GM23338 (cell line): ENCODE results near the gene MC4R. TPM values are rescaled to one million over a fixed set of nuclear protein-coding genes. Genes with fewer than 3 reads are reported as not detected.

Experiments used
- ATAC-seq: fragments of 200-7000 bp; cut with Tn5 transposase; 3 replicates; pipeline ENCODE4 v1.9.1; 2020
- DNase-seq: peaks from one replicate; pipeline ENCODE4 v3.0.0-alpha.2; 2015; ENCODE audit warnings: low spot score
- H2AFZ ChIP-seq: fragments of 200-600 bp; sonication (generic); 2 replicates; pipeline ENCODE4 v1.8.0; 2016; ENCODE audit warnings: antibody characterized with exemption, mild to moderate bottlenecking, moderate library complexity
- H3F3A ChIP-seq: fragments of 200-600 bp; sonication (generic); replicated peaks from 2 replicates; pipeline ENCODE4 v1.8.0; 2017; ENCODE audit warnings: antibody characterized with exemption, mixed run types, low read depth
- H3K27ac ChIP-seq: fragments of 200-600 bp; sonication (generic); 2 replicates; pipeline ENCODE4 v1.6.1; 2016; ENCODE audit warnings: low read depth
- H3K27me3 ChIP-seq: fragments of 200-600 bp; sonication (generic); 2 replicates; pipeline ENCODE4 v1.8.0; 2016; ENCODE audit warnings: mild to moderate bottlenecking, mixed run types, moderate library complexity; ENCODE audit not compliant: insufficient read depth
- H3K36me3 ChIP-seq: fragments of 200-600 bp; sonication (generic); 2 replicates; pipeline ENCODE4 v1.8.0; 2016; ENCODE audit warnings: mild to moderate bottlenecking; ENCODE audit not compliant: insufficient read depth
- H3K4me1 ChIP-seq: fragments of 200-600 bp; sonication (generic); 2 replicates; pipeline ENCODE4 v1.8.0; 2016; ENCODE audit warnings: mild to moderate bottlenecking, moderate library complexity; ENCODE audit not compliant: insufficient read depth
- H3K4me2 ChIP-seq: fragments of 200-600 bp; sonication (generic); 2 replicates; pipeline ENCODE4 v1.7.1; 2017; ENCODE audit warnings: mixed run types
- H3K4me3 ChIP-seq: fragments of 200-600 bp; sonication (generic); 2 replicates; pipeline ENCODE4 v1.6.1; 2016; ENCODE audit warnings: mixed run types
- H3K79me2 ChIP-seq: fragments of 200-600 bp; sonication (generic); replicated peaks from 2 replicates; pipeline ENCODE4 v1.8.0; 2017; ENCODE audit warnings: mild to moderate bottlenecking; ENCODE audit not compliant: insufficient read depth
- H3K9me2 ChIP-seq: fragments of 200-600 bp; sonication (generic); 2 replicates; pipeline ENCODE4 v1.8.0; 2017; ENCODE audit not compliant: insufficient read depth
- H4K20me1 ChIP-seq: fragments of 200-600 bp; sonication (generic); replicated peaks from 2 replicates; pipeline ENCODE4 v1.8.0; 2017; ENCODE audit warnings: mild to moderate bottlenecking; ENCODE audit not compliant: insufficient read depth
- H3K27ac Mint-ChIP-seq: 2 replicates; pipeline ENCODE4 v1.8.0; 2020; ENCODE audit warnings: inconsistent platforms, mild to moderate bottlenecking, moderate library complexity, mixed read lengths
- H3K27me3 Mint-ChIP-seq: 3 replicates; pipeline ENCODE4 v1.8.0; 2022; ENCODE audit warnings: low read depth, mild to moderate bottlenecking, moderate library complexity, mixed read lengths, inconsistent platforms; ENCODE audit not compliant: insufficient read depth, poor library complexity
- H3K36me3 Mint-ChIP-seq: 3 replicates; pipeline ENCODE4 v1.8.0; 2021; ENCODE audit warnings: low read depth, mild to moderate bottlenecking, inconsistent platforms, moderate library complexity, mixed read lengths
- H3K4me1 Mint-ChIP-seq: 3 replicates; pipeline ENCODE4 v1.8.0; 2020; ENCODE audit warnings: mild to moderate bottlenecking, inconsistent platforms, mixed read lengths
- H3K4me3 Mint-ChIP-seq: 3 replicates; pipeline ENCODE4 v1.8.0; 2021; ENCODE audit warnings: moderate library complexity, mild to moderate bottlenecking, inconsistent platforms, mixed read lengths
- H3K9me3 Mint-ChIP-seq: 3 replicates; pipeline ENCODE4 v1.8.0; 2020; ENCODE audit warnings: moderate library complexity, mild to moderate bottlenecking, inconsistent platforms, mixed read lengths
- CREB1 ChIP-seq: fragments of 250-450 bp; sonication (Bioruptor Pico); IDR thresholded peaks from 2 replicates; pipeline ENCODE4 v1.5.0; 2020; ENCODE audit warnings: low read depth, mild to moderate bottlenecking, moderate library complexity
- CTCF ChIP-seq, 2 experiments: fragments of 200-600 bp in 1 of 2; sonication (generic) in 1 of 2; conservative IDR thresholded peaks; 2 replicates each; pipeline versions ENCODE4 v1.5.1 to v1.6.1; 2016 to 2017; ENCODE audit warnings: antibody characterized with exemption in 2 of 2, low read depth in 2 of 2, mild to moderate bottlenecking in 2 of 2, moderate library complexity in 1 of 2
- ETS1 ChIP-seq: IDR thresholded peaks from 2 replicates; pipeline ENCODE4 v1.6.1; 2016; ENCODE audit warnings: antibody characterized with exemption
- EZH2 ChIP-seq: fragments of 200-600 bp; sonication (generic); IDR thresholded peaks from one replicate; pipeline ENCODE4 v1.8.0; 2017; ENCODE audit warnings: antibody characterized with exemption, mild to moderate bottlenecking, low read depth; ENCODE audit not compliant: unreplicated experiment
- EZH2phosphoT487 ChIP-seq: fragments of 200-600 bp; sonication (generic); IDR thresholded peaks from one replicate; pipeline ENCODE4 v1.8.1; 2018; ENCODE audit warnings: antibody characterized with exemption; ENCODE audit not compliant: unreplicated experiment
- JUNB ChIP-seq: IDR thresholded peaks from one replicate; pipeline ENCODE4 v1.6.1; 2016; ENCODE audit warnings: antibody characterized with exemption; ENCODE audit not compliant: unreplicated experiment
- NANOG ChIP-seq: IDR thresholded peaks from 2 replicates; pipeline ENCODE4 v1.6.1; 2016; ENCODE audit warnings: antibody characterized with exemption, borderline replicate concordance
- POLR2AphosphoS5 ChIP-seq: IDR thresholded peaks from 2 replicates; pipeline ENCODE4 v1.6.1; 2016; ENCODE audit warnings: antibody characterized with exemption, low read depth
- REST ChIP-seq: IDR thresholded peaks from one replicate; pipeline ENCODE4 v1.6.1; 2018; ENCODE audit warnings: antibody characterized with exemption; ENCODE audit not compliant: unreplicated experiment
- STAT1 ChIP-seq: IDR thresholded peaks from one replicate; pipeline ENCODE4 v1.6.1; 2016; ENCODE audit warnings: antibody characterized with exemption; ENCODE audit not compliant: unreplicated experiment
- ZNF114 ChIP-seq: fragments of 250-450 bp; sonication (Bioruptor Pico); IDR thresholded peaks from 2 replicates; pipeline ENCODE4 v1.5.0; 2020; ENCODE audit warnings: mild to moderate bottlenecking, moderate library complexity
- ZNF331 ChIP-seq: fragments of 250-450 bp; sonication (Bioruptor Pico); IDR thresholded peaks from 2 replicates; pipeline ENCODE4 v1.5.0; 2020; ENCODE audit warnings: low read depth, mild to moderate bottlenecking, moderate library complexity
- polyA plus RNA-seq: library from polyadenylated mRNA; unstranded; fragments of >200 nt; fragmentation: Nextera tagmentation; extraction: Ambion mirVana; gene quantifications from 2 replicates; pipeline ENCODE4 v1.2.1, GENCODE V29; 2016
- total RNA-seq: library from RNA; depleted of rRNA; stranded (reverse); fragments of >200 nt; shearing (Covaris generic); gene quantifications from 2 replicates; pipeline ENCODE4 v1.2.3, GENCODE V29; 2014

The MC4R gene
- total and polyA plus RNA-seq, 2 experiments from 2014 or later = not detected

GRCh38 chr18:60347526-60348045 is 25.0 kb downstream of the MC4R start (continued):
- no peak for TF ChIP-seq CTCF (conservative IDR thresholded peaks at IDR 0.05; ENCODE audit: low read depth in 2 of 2)
- no peak for TF ChIP-seq ETS1
- no peak for TF ChIP-seq NANOG
- TF ChIP-seq STAT1 = no peak
- TF ChIP-seq POLR2AphosphoS5 = no peak
- no peak for TF ChIP-seq JUNB
- no peak for TF ChIP-seq ZNF114
- no peak for TF ChIP-seq CREB1 (CRISPR knock-in tag)
- TF ChIP-seq REST = no peak
- no peak for TF ChIP-seq EZH2phosphoT487
- no peak for TF ChIP-seq EZH2

- H3K36me3 ChIP-seq = no peaks in the 10 kb centered on the region
- Mint-ChIP-seq H3K36me3 (no peaks in the 10 kb centered on the region), H3K9me3 (peaks cover 7% of the 10 kb centered on the region; the same call in 1 of the 3 replicates), H3K4me3 (no peak overlapping the region), H3K27ac (no peak overlapping the region), H3K4me1 (peaks cover 25% of the 10 kb centered on the region), H3K27me3 (no peaks in the 10 kb centered on the region)
- no peak overlapping the region for H3K27ac ChIP-seq
- no peak overlapping the region for H3K4me3 ChIP-seq
- ATAC-seq (peak; percentile 78), DNase-seq (no peak)
- H2AFZ ChIP-seq = 0 out of 2 replicates have a peak overlapping the region, but pooled peaks have one; percentile 21
- H3K79me2 ChIP-seq = no peaks in the 10 kb centered on the region
- H3K27me3 ChIP-seq = no peaks in the 10 kb centered on the region
- H3F3A ChIP-seq = no peaks in the 10 kb centered on the region
- H3K4me1 ChIP-seq = peaks cover 19% of the 10 kb centered on the region
- H4K20me1 ChIP-seq = no peaks in the 10 kb centered on the region
- H3K4me2 ChIP-seq = peak overlapping the region; percentile 33
- H3K9me2 ChIP-seq = 0 out of 2 replicates have a peak, but pooled peaks cover 3% of the 10 kb centered on the region
- TF ChIP-seq ZNF331 (CRISPR knock-in tag) (no peak), EZH2phosphoT487 (no peak), NANOG (no peak), CTCF (conservative IDR thresholded peaks at IDR 0.05; ENCODE audit: low read depth in 2 of 2) (no peak), EZH2 (no peak), CREB1 (CRISPR knock-in tag) (no peak), STAT1 (no peak), JUNB (no peak), ETS1 (no peak), REST (no peak), ZNF114 (no peak), POLR2AphosphoS5 (no peak)
Observed at GRCh38 chr18:60339018-60339417, 33.6 kb downstream of the MC4R start.
